CD4-positive, alpha-beta T cell (primary cell): Measurements from ENCODE around the gene CKB. TPM values are rescaled to one million over a fixed set of nuclear protein-coding genes. Genes with fewer than 3 reads are reported as not detected.

ENCODE experiments used
- ATAC-seq: fragments of 200-7000 bp; cut with Tn5 transposase; one replicate; pipeline ENCODE4 v1.10.0; 2022; ENCODE audit warnings: mild to moderate bottlenecking; ENCODE audit not compliant: poor library complexity
- CTCF ChIA-PET: fragments of 350-600 bp; sonication (Branson Sonifier 250); formaldehyde crosslinking; loops from one replicate; lab custom pipeline; 2021; ENCODE audit warnings: antibody characterized with exemption, inconsistent platforms; lab: Charles Lee
- POLR2A ChIA-PET: fragments of 350-600 bp; sonication (Branson Sonifier 250); formaldehyde crosslinking; loops from one replicate; lab custom pipeline; 2021; ENCODE audit warnings: antibody characterized with exemption, inconsistent platforms; lab: Charles Lee
- DNase-seq, 14 experiments: peaks; one replicate each; pipeline ENCODE4 v3.0.0-alpha.2; 2013 to 2020; ENCODE audit warnings: mixed read lengths in 2 of 14
- H3K27ac ChIP-seq, 2 donors: one replicate each; pipeline versions ENCODE4 v1.5.1 to v1.7.0; 2013; ENCODE audit warnings: low read length in 2 of 2, low read depth in 1 of 2, mild to moderate bottlenecking in 1 of 2
- H3K27me3 ChIP-seq, 2 experiments: 1 replicate in 1 of 2; 2 replicates in 1 of 2; pipeline versions ENCODE4 v1.6.1 to v1.7.0; 2013; ENCODE audit warnings: low read length in 2 of 2, control low read depth in 1 of 2, mild to moderate bottlenecking in 1 of 2, moderate library complexity in 1 of 2; ENCODE audit not compliant: insufficient read depth in 2 of 2, control insufficient read depth in 1 of 2
- H3K36me3 ChIP-seq: one replicate; pipeline ENCODE4 v1.6.1; 2013; ENCODE audit warnings: low read length, control low read depth; ENCODE audit not compliant: insufficient read depth
- H3K4me1 ChIP-seq: one replicate; pipeline ENCODE4 v1.6.1; 2013; ENCODE audit warnings: low read length, control low read depth; ENCODE audit not compliant: insufficient read depth
- H3K4me3 ChIP-seq: one replicate; pipeline ENCODE4 v1.5.1; 2013; ENCODE audit warnings: mild to moderate bottlenecking, low read length, moderate library complexity
- H3K9me3 ChIP-seq, 2 experiments: 1 replicate in 1 of 2; 2 replicates in 1 of 2; pipeline versions ENCODE4 v1.6.1 to v1.7.0; 2013; ENCODE audit warnings: low read length in 2 of 2, mild to moderate bottlenecking in 2 of 2, control low read depth in 1 of 2, moderate library complexity in 1 of 2; ENCODE audit not compliant: control insufficient read depth in 1 of 2, insufficient read depth in 1 of 2
- H3K27ac Mint-ChIP-seq: one replicate; pipeline ENCODE4 v1.8.0; 2020; ENCODE audit warnings: mixed read lengths
- H3K27me3 Mint-ChIP-seq: one replicate; pipeline ENCODE4 v1.8.0; 2021; ENCODE audit warnings: mixed read lengths
- H3K36me3 Mint-ChIP-seq: one replicate; pipeline ENCODE4 v1.8.0; 2021; ENCODE audit warnings: low read depth, mixed read lengths
- H3K4me1 Mint-ChIP-seq: one replicate; pipeline ENCODE4 v1.8.0; 2021; ENCODE audit warnings: low read depth, mixed read lengths
- H3K4me3 Mint-ChIP-seq: one replicate; pipeline ENCODE4 v1.8.0; 2020; ENCODE audit warnings: mild to moderate bottlenecking, mixed read lengths
- H3K9me3 Mint-ChIP-seq: one replicate; pipeline ENCODE4 v1.8.0; 2020; ENCODE audit warnings: mixed read lengths
- intact Hi-C, 2 experiments: fragments of 100-400 bp; cut with DNase I in 1 of 2; cut with micrococcal nuclease in 1 of 2; formaldehyde crosslinking; loops; one replicate each; pipeline versions ENCODE4 v1.15.1 to v1.9.0; 2023 to 2025; cut with DNase I, micrococcal nuclease
- total RNA-seq, 174 experiments: library from RNA in 2 of 174; stranded (reverse) in 2 of 174; gene quantifications; one replicate each; pipeline ENCODE4 v1.2.3 and lab custom pipeline; 2021 to 2026
- TF ChIP-seq, protein P1 (sequence below): fragments of 200-600 bp; IDR thresholded peaks from one replicate; pipeline ENCODE4 v1.8.0; 2022; ENCODE audit warnings: antibody characterized with exemption, mild to moderate bottlenecking

CKB gene
- total RNA-seq, 2 experiments from 2014 or later: 5.8 to 6.6 TPM

DNA sequence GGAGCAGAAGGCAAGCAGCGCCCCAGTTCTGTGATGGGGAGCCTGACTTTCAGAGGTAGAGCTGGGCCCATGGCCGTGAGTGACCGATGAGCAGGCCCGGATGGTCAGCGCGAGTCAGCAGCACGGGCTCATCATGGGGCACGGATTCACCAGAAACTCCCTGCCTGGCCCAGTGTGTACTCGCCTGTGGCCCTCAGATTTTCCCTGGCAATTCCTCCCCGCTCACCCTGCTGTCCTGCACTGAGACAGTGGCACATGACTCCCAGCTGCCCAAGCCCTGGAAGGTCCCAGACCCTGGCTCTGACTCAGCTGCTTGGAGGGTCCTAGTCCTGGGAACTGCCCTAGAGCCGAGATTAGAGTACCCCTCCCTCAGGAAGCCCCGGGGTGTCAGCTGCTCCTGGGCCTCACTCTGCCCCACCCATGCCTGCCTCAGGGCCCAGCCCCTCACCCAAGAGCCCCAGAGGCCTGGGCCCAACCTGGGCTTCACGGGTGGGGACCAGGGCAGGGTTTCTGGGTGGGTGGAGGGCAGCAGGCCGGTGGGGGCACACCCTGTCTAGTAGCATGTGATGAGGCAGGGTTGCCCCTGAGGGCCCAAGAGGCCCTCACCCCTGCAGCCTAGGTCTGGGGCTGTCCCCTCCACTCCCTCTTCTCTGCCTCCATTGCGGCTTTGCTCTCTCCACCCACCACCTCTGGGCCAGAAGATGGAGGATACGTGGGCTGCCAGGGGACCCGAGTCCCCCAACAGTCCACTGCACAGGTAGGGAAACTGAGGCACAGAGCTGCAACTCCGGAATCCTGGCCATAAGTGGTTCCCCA, 14.8 kb upstream of the CKB start:
- Mint-ChIP-seq H3K9me3 (no peaks in the 10 kb centered on the region), H3K4me3 (no peak overlapping the region), H3K4me1 (no peaks in the 10 kb centered on the region), H3K27ac (no peak overlapping the region), H3K36me3 (no peaks in the 10 kb centered on the region), H3K27me3 (no peaks in the 10 kb centered on the region)
- POLR2A ChIA-PET: no interaction called here
- Histone ChIP-seq H3K27me3 (peaks cover 4 to 6% of the 10 kb centered on the region in 2 experiments), H3K4me1 (no peaks in the 10 kb centered on the region), H3K9me3 (no peaks in the 10 kb centered on the region), H3K36me3 (peaks cover 16% of the 10 kb centered on the region), H3K27ac (no peak overlapping the region), H3K4me3 (no peak overlapping the region)
- intact Hi-C loops: no loop called here
- no peak for DNase-seq
- CTCF ChIA-PET: interaction anchor here (1.6 kb wide), 1 partner anchor 16 kb away, joined by 5 read pairs; no protein-coding TSS in a partner anchor
- TF ChIP-seq, protein P1, sequence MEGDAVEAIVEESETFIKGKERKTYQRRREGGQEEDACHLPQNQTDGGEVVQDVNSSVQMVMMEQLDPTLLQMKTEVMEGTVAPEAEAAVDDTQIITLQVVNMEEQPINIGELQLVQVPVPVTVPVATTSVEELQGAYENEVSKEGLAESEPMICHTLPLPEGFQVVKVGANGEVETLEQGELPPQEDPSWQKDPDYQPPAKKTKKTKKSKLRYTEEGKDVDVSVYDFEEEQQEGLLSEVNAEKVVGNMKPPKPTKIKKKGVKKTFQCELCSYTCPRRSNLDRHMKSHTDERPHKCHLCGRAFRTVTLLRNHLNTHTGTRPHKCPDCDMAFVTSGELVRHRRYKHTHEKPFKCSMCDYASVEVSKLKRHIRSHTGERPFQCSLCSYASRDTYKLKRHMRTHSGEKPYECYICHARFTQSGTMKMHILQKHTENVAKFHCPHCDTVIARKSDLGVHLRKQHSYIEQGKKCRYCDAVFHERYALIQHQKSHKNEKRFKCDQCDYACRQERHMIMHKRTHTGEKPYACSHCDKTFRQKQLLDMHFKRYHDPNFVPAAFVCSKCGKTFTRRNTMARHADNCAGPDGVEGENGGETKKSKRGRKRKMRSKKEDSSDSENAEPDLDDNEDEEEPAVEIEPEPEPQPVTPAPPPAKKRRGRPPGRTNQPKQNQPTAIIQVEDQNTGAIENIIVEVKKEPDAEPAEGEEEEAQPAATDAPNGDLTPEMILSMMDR: no peak
- ATAC-seq: no peak

GRCh38 chr14:103536693-103537092, 14.1 kb upstream of the CKB start:
- intact Hi-C loops: no loop called here
- ChIA-PET CTCF (interaction anchor here (1.0 to 1.6 kb wide), 2 partner anchors 9 to 16 kb away, joined by 3 to 5 read pairs; no protein-coding TSS in a partner anchor), POLR2A (no interaction called here)
- Mint-ChIP-seq H3K27ac (no peak overlapping the region), H3K9me3 (no peaks in the 10 kb centered on the region), H3K4me3 (no peak overlapping the region), H3K36me3 (no peaks in the 10 kb centered on the region), H3K27me3 (no peaks in the 10 kb centered on the region), H3K4me1 (peaks cover under 1% of the 10 kb centered on the region)
- peaks cover 19% of the 10 kb centered on the region for H3K36me3 ChIP-seq
- TF ChIP-seq, protein P1: no peak
- peaks cover under 1% of the 10 kb centered on the region for H3K4me1 ChIP-seq
- H3K9me3 ChIP-seq: no peaks in the 10 kb centered on the region
- DNase-seq: no peak
- H3K27ac ChIP-seq: no peak overlapping the region
- H3K4me3 ChIP-seq: no peak overlapping the region
- ATAC-seq: no peak
- H3K27me3 ChIP-seq: peaks cover 0 to 3% of the 10 kb centered on the region in 2 experiments

DNA sequence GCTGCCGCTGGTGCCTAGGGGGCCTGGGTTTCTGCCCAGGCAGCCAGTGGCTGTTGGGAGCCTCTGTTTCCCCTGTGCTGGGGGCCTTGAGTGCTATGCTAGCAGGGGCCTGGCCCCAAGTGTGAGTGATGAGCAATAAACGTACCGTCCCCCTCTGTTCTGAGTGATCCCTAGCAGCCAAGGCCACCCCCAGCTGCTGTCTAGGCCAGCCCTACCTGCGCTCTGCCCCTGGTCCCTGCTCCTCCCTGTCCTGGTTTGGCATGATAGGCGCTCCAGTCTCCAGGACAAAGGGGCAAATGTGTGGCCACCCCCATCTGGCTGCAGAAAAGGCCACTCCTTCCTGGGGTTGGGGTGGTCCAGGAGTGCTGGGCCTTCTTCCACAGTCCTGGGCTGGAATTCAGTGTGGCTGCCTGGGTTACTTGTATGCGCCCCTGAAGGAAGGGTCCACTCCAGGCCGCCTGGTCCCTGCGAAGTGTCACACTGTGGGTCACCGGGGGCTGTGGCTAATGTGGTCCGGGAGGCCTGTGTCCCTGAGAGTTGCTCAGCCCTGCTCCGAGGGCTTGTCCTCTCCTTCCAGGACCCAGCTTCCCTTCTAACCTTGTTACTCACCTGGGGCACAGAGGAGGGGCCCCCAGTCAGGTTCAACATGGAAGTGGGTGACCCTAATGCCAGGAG, 13.4 kb upstream of the CKB start:
- CTCF ChIA-PET: interaction anchor here (1.0 to 1.6 kb wide), 2 partner anchors 9 to 15 kb away, joined by 3 to 5 read pairs; no protein-coding TSS in a partner anchor
- no peak overlapping the region for H3K4me3 ChIP-seq

More for the DNA sequence above, 13.4 kb upstream of the CKB start:
- H3K4me1 ChIP-seq: peaks cover 7% of the 10 kb centered on the region
- H3K27ac ChIP-seq: no peak overlapping the region
- DNase-seq: no peak
- POLR2A ChIA-PET: no interaction called here
- H3K4me3 Mint-ChIP-seq: no peak overlapping the region
- no peak for ATAC-seq
- H3K4me1 Mint-ChIP-seq: peaks cover 7% of the 10 kb centered on the region
- intact Hi-C loops: no loop called here
- H3K9me3 Mint-ChIP-seq: no peaks in the 10 kb centered on the region
- no peak overlapping the region for H3K27ac Mint-ChIP-seq
- no peaks in the 10 kb centered on the region for H3K36me3 Mint-ChIP-seq
- H3K27me3 Mint-ChIP-seq: no peaks in the 10 kb centered on the region
- peaks cover 0 to 3% of the 10 kb centered on the region in 2 experiments for H3K27me3 ChIP-seq
- no peaks in the 10 kb centered on the region for H3K9me3 ChIP-seq
- peaks cover 19% of the 10 kb centered on the region for H3K36me3 ChIP-seq
- TF ChIP-seq, protein P1: no peak
